MCF 10A (cell line): ENCODE results near the gene SLC9B2. TPM values are rescaled to one million over a fixed set of nuclear protein-coding genes. Genes with fewer than 3 reads are reported as not detected.

Experiments used
- BruUV-seq: library from RNA; stranded (reverse); fragments of 400-500 nt; replicated peaks from 2 replicates; lab custom pipeline; 2021; lab: Mats Ljungman, UMichigan
- CTCF ChIA-PET: fragments of 300-600 bp; sonication (Branson Sonifier 250); formaldehyde crosslinking; extraction: SDS; loops from one replicate; lab custom pipeline; 2021; ENCODE audit warnings: antibody characterized with exemption, inconsistent platforms; lab: Yijun Ruan, JAX
- POLR2A ChIA-PET: fragments of 300-600, 350-650 bp; sonication (Branson Sonifier 250); formaldehyde crosslinking; extraction: SDS; loops from one replicate; lab custom pipeline; 2020; ENCODE audit warnings: antibody characterized with exemption, inconsistent platforms; lab: Yijun Ruan, JAX
- DNase-seq: peaks from one replicate; pipeline ENCODE4 v3.0.0-alpha.2; 2018; ENCODE audit not compliant: unreplicated experiment
- H3K27ac Mint-ChIP-seq: one replicate; pipeline ENCODE4 v1.8.0; 2022; ENCODE audit warnings: mild to moderate bottlenecking, low read depth, mixed read lengths; ENCODE audit not compliant: unreplicated experiment
- H3K27me3 Mint-ChIP-seq: one replicate; pipeline ENCODE4 v1.8.0; 2022; ENCODE audit warnings: mixed read lengths; ENCODE audit not compliant: insufficient read depth, unreplicated experiment
- H3K36me3 Mint-ChIP-seq: one replicate; pipeline ENCODE4 v1.8.0; 2022; ENCODE audit warnings: mild to moderate bottlenecking, moderate library complexity, mixed read lengths; ENCODE audit not compliant: insufficient read depth, unreplicated experiment
- H3K4me1 Mint-ChIP-seq: one replicate; pipeline ENCODE4 v1.8.0; 2022; ENCODE audit warnings: mixed read lengths; ENCODE audit not compliant: insufficient read depth, unreplicated experiment
- H3K4me3 Mint-ChIP-seq: one replicate; pipeline ENCODE4 v1.8.0; 2022; ENCODE audit warnings: mild to moderate bottlenecking, moderate library complexity, mixed read lengths; ENCODE audit not compliant: unreplicated experiment
- H3K9me3 Mint-ChIP-seq: one replicate; pipeline ENCODE4 v1.8.0; 2022; ENCODE audit warnings: mixed read lengths; ENCODE audit not compliant: unreplicated experiment
- CTCF ChIP-seq: fragments of 200-600 bp; IDR thresholded peaks from one replicate; pipeline ENCODE4 v1.8.0; 2022; ENCODE audit warnings: antibody characterized with exemption, mild to moderate bottlenecking; ENCODE audit not compliant: unreplicated experiment
- intact Hi-C: fragments of 100-400 bp; cut with micrococcal nuclease; formaldehyde crosslinking; loops from 2 replicates; pipeline ENCODE4 v1.14.1; 2022
- total RNA-seq: library from RNA; stranded (reverse); gene quantifications from 2 replicates; pipeline ENCODE4 v1.2.3, GENCODE V29; 2022

SLC9B2 gene
- total RNA-seq, 1 experiment from 2014 or later = 28.7 TPM

- POLR2A ChIA-PET = interaction anchor here (0.5 kb wide), 1 partner anchor 165 kb away, joined by 3 read pairs; no protein-coding TSS in a partner anchor
- Mint-ChIP-seq H3K36me3 (peaks cover 18% of the 10 kb centered on the region), H3K27me3 (no peaks in the 10 kb centered on the region), H3K4me1 (no peaks in the 10 kb centered on the region), H3K27ac (no peak overlapping the region), H3K9me3 (no peaks in the 10 kb centered on the region), H3K4me3 (no peak overlapping the region)
- CTCF ChIA-PET = no interaction called here
- peak; percentile 36 for DNase-seq
- BruUV-seq = no TSS peak
- TF ChIP-seq CTCF = no peak
- intact Hi-C loops = no loop called here
Observed at GRCh38 chr4:103067841-103068547, 8.6 kb downstream of the SLC9B2 start.

DNA sequence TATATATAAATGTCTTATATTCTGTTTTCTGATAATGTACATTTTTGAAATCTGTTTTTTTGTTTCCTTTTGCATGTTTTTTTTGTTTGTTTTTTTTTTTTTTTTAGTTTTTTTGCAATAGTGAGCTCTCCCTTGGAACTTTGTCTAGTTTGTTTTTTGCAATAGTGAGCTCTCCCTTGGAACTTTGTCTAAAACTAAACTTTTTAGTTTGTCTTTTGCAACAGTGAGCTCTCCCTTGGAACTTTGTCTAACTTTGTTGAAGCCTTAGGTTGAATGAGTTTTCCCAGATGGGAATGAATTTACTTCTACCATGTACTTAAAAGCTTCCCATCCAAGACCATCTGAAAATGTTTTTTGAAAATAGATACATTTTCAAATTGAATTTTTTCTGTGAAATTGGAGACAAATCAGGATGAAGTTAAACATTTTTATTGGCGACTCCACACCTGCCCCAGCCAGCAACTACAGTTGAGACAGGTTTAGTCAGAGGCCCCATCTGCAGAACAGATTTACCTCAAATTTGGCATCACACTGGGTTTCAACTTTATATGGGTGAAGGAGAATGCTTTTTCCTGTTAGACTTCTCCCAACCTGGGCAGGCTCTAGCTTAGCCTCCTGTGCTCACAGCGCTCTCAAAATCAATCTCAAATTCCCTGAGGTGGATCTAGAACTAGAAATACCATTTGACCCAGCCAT lies 16.0 kb downstream of the SLC9B2 start:
- no peak for TF ChIP-seq CTCF
- ChIA-PET CTCF (interaction anchor here (0.5 kb wide), 1 partner anchor 377 kb away, joined by 3 read pairs; no protein-coding TSS in a partner anchor), POLR2A (interaction anchor here (1.4 kb wide), 1 partner anchor 14 kb away, joined by 4 read pairs; no protein-coding TSS in a partner anchor)
- no peaks in the 10 kb centered on the region for H3K4me1 Mint-ChIP-seq
- intact Hi-C loops = no loop called here
- no TSS peak for BruUV-seq
- H3K27ac Mint-ChIP-seq = no peak overlapping the region
- DNase-seq = no peak
- no peaks in the 10 kb centered on the region for H3K9me3 Mint-ChIP-seq
- peaks cover 41% of the 10 kb centered on the region for H3K36me3 Mint-ChIP-seq
- no peaks in the 10 kb centered on the region for H3K27me3 Mint-ChIP-seq
- H3K4me3 Mint-ChIP-seq = no peak overlapping the region

GRCh38 chr4:103054030-103054429 lies 22.5 kb downstream of the SLC9B2 start:
- H3K27ac Mint-ChIP-seq = no peak overlapping the region
- H3K4me1 Mint-ChIP-seq = no peaks in the 10 kb centered on the region
- CTCF ChIA-PET = interaction anchor here (0.6 to 0.7 kb wide), 2 partner anchors 342 to 754 kb away, joined by 3 to 4 read pairs; no protein-coding TSS in a partner anchor
- BruUV-seq = no TSS peak
- DNase-seq = peak; percentile 42
- peaks cover 19% of the 10 kb centered on the region for H3K36me3 Mint-ChIP-seq
- no peak overlapping the region for H3K4me3 Mint-ChIP-seq
- intact Hi-C loops = no loop called here
- H3K27me3 Mint-ChIP-seq = no peaks in the 10 kb centered on the region
- TF ChIP-seq CTCF = no peak
- no peaks in the 10 kb centered on the region for H3K9me3 Mint-ChIP-seq
- POLR2A ChIA-PET = no interaction called here

GRCh38 chr4:103052779-103053178 lies 23.8 kb downstream of the SLC9B2 start:
- no TSS peak for BruUV-seq
- no peak overlapping the region for H3K27ac Mint-ChIP-seq
- intact Hi-C loops = no loop called here
- H3K4me3 Mint-ChIP-seq = no peak overlapping the region
- H3K36me3 Mint-ChIP-seq = peaks cover 28% of the 10 kb centered on the region
- no peak for TF ChIP-seq CTCF
- H3K27me3 Mint-ChIP-seq = no peaks in the 10 kb centered on the region
- H3K4me1 Mint-ChIP-seq = no peaks in the 10 kb centered on the region
- POLR2A ChIA-PET = interaction anchor here (0.9 kb wide), 1 partner anchor 46 kb away, joined by 3 read pairs; no protein-coding TSS in a partner anchor
- DNase-seq = no peak
- H3K9me3 Mint-ChIP-seq = no peaks in the 10 kb centered on the region
- CTCF ChIA-PET = interaction anchor here (0.6 to 1.7 kb wide), 5 partner anchors 14 to 335 kb away, joined by 3 to 5 read pairs (median 4); no protein-coding TSS in a partner anchor
